ENCODE results near the gene RSKR. TPM values are rescaled to one million over a fixed set of nuclear protein-coding genes. Genes with fewer than 3 reads are reported as not detected.

RSKR gene
- total and polyA plus RNA-seq, 2 experiments from 2014 or later: 7.5 to 38.8 TPM

GRCh38 chr17:28623696-28624095 lies 9.7 kb upstream of the RSKR start (continued):
- TF ChIP-seq, protein P1, sequence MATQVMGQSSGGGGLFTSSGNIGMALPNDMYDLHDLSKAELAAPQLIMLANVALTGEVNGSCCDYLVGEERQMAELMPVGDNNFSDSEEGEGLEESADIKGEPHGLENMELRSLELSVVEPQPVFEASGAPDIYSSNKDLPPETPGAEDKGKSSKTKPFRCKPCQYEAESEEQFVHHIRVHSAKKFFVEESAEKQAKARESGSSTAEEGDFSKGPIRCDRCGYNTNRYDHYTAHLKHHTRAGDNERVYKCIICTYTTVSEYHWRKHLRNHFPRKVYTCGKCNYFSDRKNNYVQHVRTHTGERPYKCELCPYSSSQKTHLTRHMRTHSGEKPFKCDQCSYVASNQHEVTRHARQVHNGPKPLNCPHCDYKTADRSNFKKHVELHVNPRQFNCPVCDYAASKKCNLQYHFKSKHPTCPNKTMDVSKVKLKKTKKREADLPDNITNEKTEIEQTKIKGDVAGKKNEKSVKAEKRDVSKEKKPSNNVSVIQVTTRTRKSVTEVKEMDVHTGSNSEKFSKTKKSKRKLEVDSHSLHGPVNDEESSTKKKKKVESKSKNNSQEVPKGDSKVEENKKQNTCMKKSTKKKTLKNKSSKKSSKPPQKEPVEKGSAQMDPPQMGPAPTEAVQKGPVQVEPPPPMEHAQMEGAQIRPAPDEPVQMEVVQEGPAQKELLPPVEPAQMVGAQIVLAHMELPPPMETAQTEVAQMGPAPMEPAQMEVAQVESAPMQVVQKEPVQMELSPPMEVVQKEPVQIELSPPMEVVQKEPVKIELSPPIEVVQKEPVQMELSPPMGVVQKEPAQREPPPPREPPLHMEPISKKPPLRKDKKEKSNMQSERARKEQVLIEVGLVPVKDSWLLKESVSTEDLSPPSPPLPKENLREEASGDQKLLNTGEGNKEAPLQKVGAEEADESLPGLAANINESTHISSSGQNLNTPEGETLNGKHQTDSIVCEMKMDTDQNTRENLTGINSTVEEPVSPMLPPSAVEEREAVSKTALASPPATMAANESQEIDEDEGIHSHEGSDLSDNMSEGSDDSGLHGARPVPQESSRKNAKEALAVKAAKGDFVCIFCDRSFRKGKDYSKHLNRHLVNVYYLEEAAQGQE (IDR thresholded peaks at IDR 0.05; ENCODE audit: unreplicated experiment): no peak
- TF ChIP-seq ETS1 (IDR thresholded peaks at IDR 0.05) (no peak), POLR2AphosphoS5 (IDR thresholded peaks at IDR 0.05; ENCODE audit: low read depth) (no peak), JUNB (IDR thresholded peaks at IDR 0.05; ENCODE audit: unreplicated experiment) (no peak), NANOG (IDR thresholded peaks at IDR 0.05; ENCODE audit: borderline replicate concordance) (no peak), ZNF114 (CRISPR knock-in tag; IDR thresholded peaks at IDR 0.05) (no peak), EZH2 (IDR thresholded peaks at IDR 0.05; ENCODE audit: low read depth, unreplicated experiment) (no peak), EZH2phosphoT487 (IDR thresholded peaks at IDR 0.05; ENCODE audit: unreplicated experiment) (no peak), CREB1 (CRISPR knock-in tag; IDR thresholded peaks at IDR 0.05; ENCODE audit: low read depth) (no peak), STAT1 (IDR thresholded peaks at IDR 0.05; ENCODE audit: unreplicated experiment) (no peak)

- Histone ChIP-seq H2AFZ (no peak overlapping the region), H3K27me3 (ENCODE audit: insufficient read depth) (no peaks in the 10 kb centered on the region), H3K4me1 (ENCODE audit: insufficient read depth) (no peaks in the 10 kb centered on the region), H4K20me1 (replicated peaks; ENCODE audit: insufficient read depth) (peaks cover 31% of the 10 kb centered on the region), H3K36me3 (ENCODE audit: insufficient read depth) (peaks cover 85% of the 10 kb centered on the region), H3K4me3 (no peak overlapping the region), H3K4me2 (no peak overlapping the region), H3K27ac (ENCODE audit: low read depth) (no peak overlapping the region), H3F3A (replicated peaks; ENCODE audit: low read depth) (no peaks in the 10 kb centered on the region; the same call in 1 of the 2 replicates), H3K79me2 (replicated peaks; ENCODE audit: insufficient read depth) (no peaks in the 10 kb centered on the region), H3K9me2 (ENCODE audit: insufficient read depth) (no peaks in the 10 kb centered on the region)
- Mint-ChIP-seq H3K27me3 (ENCODE audit: insufficient read depth, low read depth, poor library complexity) (peaks cover 2% of the 10 kb centered on the region), H3K4me1 (no peaks in the 10 kb centered on the region), H3K4me3 (no peak overlapping the region), H3K9me3 (no peaks in the 10 kb centered on the region), H3K36me3 (ENCODE audit: low read depth) (peaks cover 91% of the 10 kb centered on the region), H3K27ac (no peak overlapping the region)
- no peak for DNase-seq (ENCODE audit: low spot score)
- no peak for ATAC-seq
- TF ChIP-seq ETS1 (IDR thresholded peaks at IDR 0.05): no peak
- no peak for TF ChIP-seq ZNF114 (CRISPR knock-in tag; IDR thresholded peaks at IDR 0.05)
- no peak for TF ChIP-seq EZH2 (IDR thresholded peaks at IDR 0.05; ENCODE audit: low read depth, unreplicated experiment)
- TF ChIP-seq, protein P2, sequence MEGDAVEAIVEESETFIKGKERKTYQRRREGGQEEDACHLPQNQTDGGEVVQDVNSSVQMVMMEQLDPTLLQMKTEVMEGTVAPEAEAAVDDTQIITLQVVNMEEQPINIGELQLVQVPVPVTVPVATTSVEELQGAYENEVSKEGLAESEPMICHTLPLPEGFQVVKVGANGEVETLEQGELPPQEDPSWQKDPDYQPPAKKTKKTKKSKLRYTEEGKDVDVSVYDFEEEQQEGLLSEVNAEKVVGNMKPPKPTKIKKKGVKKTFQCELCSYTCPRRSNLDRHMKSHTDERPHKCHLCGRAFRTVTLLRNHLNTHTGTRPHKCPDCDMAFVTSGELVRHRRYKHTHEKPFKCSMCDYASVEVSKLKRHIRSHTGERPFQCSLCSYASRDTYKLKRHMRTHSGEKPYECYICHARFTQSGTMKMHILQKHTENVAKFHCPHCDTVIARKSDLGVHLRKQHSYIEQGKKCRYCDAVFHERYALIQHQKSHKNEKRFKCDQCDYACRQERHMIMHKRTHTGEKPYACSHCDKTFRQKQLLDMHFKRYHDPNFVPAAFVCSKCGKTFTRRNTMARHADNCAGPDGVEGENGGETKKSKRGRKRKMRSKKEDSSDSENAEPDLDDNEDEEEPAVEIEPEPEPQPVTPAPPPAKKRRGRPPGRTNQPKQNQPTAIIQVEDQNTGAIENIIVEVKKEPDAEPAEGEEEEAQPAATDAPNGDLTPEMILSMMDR (conservative IDR thresholded peaks at IDR 0.05; ENCODE audit: low read depth in 2 of 2): no peak
- TF ChIP-seq, protein P1 (IDR thresholded peaks at IDR 0.05; ENCODE audit: unreplicated experiment): no peak
- TF ChIP-seq STAT1 (IDR thresholded peaks at IDR 0.05; ENCODE audit: unreplicated experiment): no peak
- no peak for TF ChIP-seq JUNB (IDR thresholded peaks at IDR 0.05; ENCODE audit: unreplicated experiment)
- TF ChIP-seq ZNF331 (CRISPR knock-in tag; IDR thresholded peaks at IDR 0.05; ENCODE audit: low read depth): no peak
Measured at GRCh38 chr17:28622186-28622585, 8.2 kb upstream of the RSKR start.
